ENCODE results near the gene BBC3.
A peak's percentile ranks its signal among the peaks of the same experiment; 100 is the strongest.

DNA sequence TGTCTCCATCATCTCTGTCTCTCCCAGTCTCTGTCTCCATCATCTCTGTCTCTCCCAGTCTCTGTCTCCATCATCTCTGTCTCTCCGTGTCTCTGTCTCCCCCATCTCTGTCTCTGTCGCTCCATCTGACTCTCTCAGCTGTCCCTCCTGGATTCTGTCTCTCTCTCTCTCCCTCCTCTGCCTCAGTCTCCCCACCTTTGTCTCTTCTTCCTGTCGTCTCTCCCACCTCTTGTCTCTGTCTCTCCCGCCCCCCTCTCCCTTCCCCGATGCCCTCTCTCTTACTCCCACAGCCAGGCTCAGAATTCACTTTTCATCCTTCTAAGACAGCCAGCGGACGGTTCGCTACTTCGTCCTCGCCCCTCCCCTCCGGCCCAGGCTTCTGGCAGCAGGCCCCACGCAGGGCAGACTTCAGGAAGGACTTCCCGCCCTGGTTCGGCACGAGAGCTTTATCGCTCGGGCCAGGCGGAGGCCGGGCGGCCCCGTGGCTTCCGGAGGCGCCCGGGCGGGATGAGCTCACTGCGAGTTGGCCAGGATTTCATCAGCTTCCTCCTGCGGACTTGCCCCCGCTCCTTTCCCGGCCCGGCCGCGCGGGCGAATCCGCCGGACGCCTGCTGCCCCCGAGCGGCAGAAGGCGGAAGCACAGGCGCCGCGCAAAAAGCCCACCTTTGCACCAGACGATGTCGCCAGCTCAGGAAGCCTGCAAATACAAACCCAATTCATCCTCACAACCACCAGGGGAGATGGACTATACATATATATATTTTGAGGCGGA is 13.0 kb upstream of the BBC3 start:
- TF ChIP-seq, protein P1, sequence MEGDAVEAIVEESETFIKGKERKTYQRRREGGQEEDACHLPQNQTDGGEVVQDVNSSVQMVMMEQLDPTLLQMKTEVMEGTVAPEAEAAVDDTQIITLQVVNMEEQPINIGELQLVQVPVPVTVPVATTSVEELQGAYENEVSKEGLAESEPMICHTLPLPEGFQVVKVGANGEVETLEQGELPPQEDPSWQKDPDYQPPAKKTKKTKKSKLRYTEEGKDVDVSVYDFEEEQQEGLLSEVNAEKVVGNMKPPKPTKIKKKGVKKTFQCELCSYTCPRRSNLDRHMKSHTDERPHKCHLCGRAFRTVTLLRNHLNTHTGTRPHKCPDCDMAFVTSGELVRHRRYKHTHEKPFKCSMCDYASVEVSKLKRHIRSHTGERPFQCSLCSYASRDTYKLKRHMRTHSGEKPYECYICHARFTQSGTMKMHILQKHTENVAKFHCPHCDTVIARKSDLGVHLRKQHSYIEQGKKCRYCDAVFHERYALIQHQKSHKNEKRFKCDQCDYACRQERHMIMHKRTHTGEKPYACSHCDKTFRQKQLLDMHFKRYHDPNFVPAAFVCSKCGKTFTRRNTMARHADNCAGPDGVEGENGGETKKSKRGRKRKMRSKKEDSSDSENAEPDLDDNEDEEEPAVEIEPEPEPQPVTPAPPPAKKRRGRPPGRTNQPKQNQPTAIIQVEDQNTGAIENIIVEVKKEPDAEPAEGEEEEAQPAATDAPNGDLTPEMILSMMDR (IDR thresholded peaks at IDR 0.05) = peak; percentile 99 to 100 (median 99)
- peak in 1 of 4 donors; percentile 37 for TF ChIP-seq POLR2A (IDR thresholded peaks at IDR 0.05)
